Endodermal cell (in vitro differentiated cells): ENCODE measurements around the gene DVL1. TPM values are rescaled to one million over a fixed set of nuclear protein-coding genes. Genes with fewer than 3 reads are reported as not detected.

Source experiments
- DNase-seq: peaks from one replicate; pipeline ENCODE4 v3.0.0-alpha.2; 2017
- H3K27ac ChIP-seq: 2 replicates; pipeline ENCODE4 v1.5.1; 2013; ENCODE audit warnings: mild to moderate bottlenecking, low read depth, low read length, moderate library complexity
- H3K27me3 ChIP-seq: 2 replicates; pipeline ENCODE4 v1.6.1; 2013; ENCODE audit warnings: mild to moderate bottlenecking, low read length, moderate library complexity; ENCODE audit not compliant: insufficient read depth, control insufficient read depth, poor library complexity, severe bottlenecking
- H3K36me3 ChIP-seq: 2 replicates; pipeline ENCODE4 v1.7.0; 2013; ENCODE audit warnings: mild to moderate bottlenecking, low read length, moderate library complexity; ENCODE audit not compliant: control insufficient read depth, insufficient read depth
- H3K4me1 ChIP-seq: one replicate; pipeline ENCODE4 v1.7.0; 2013; ENCODE audit warnings: low read length; ENCODE audit not compliant: control insufficient read depth, insufficient read depth
- H3K4me3 ChIP-seq: 2 replicates; pipeline ENCODE4 v1.5.1; 2013; ENCODE audit warnings: mild to moderate bottlenecking, low read length, moderate library complexity
- H3K9ac ChIP-seq: 2 replicates; pipeline ENCODE4 v1.6.1; 2013; ENCODE audit warnings: mild to moderate bottlenecking, low read length, moderate library complexity; ENCODE audit not compliant: poor library complexity, severe bottlenecking; ENCODE audit errors: extremely low read depth
- H3K9me3 ChIP-seq: 2 replicates; pipeline ENCODE4 v1.6.1; 2013; ENCODE audit warnings: mild to moderate bottlenecking, low read length, moderate library complexity; ENCODE audit not compliant: control insufficient read depth
- H3K27ac Mint-ChIP-seq: 2 replicates; pipeline ENCODE4 v1.8.0; 2020; ENCODE audit warnings: mixed read lengths
- H3K27me3 Mint-ChIP-seq: 2 replicates; pipeline ENCODE4 v1.8.0; 2021; ENCODE audit warnings: mild to moderate bottlenecking, mixed read lengths; ENCODE audit not compliant: insufficient read depth
- H3K36me3 Mint-ChIP-seq: 2 replicates; pipeline ENCODE4 v1.8.0; 2020; ENCODE audit warnings: low read depth, mixed read lengths
- H3K4me1 Mint-ChIP-seq: 2 replicates; pipeline ENCODE4 v1.8.0; 2020; ENCODE audit warnings: mixed read lengths
- H3K4me3 Mint-ChIP-seq: 2 replicates; pipeline ENCODE4 v1.8.0; 2020; ENCODE audit warnings: mild to moderate bottlenecking, moderate library complexity, mixed read lengths
- H3K9me3 Mint-ChIP-seq: 2 replicates; pipeline ENCODE4 v1.8.0; 2020; ENCODE audit warnings: mild to moderate bottlenecking, mixed read lengths
- CTCF ChIP-seq: fragments of 200-600 bp; sonication (generic); conservative IDR thresholded peaks from 2 replicates; pipeline ENCODE4 v1.5.0; 2021; ENCODE audit warnings: antibody characterized with exemption, mild to moderate bottlenecking
- WGBS, 2 experiments: methylation state at CpG; one replicate each; pipeline versions ENCODE4 v1.1.5 to v1.1.7; 2013; ENCODE audit warnings: missing lambda C conversion rate in 2 of 2, mixed read lengths in 1 of 2; ENCODE audit not compliant: insufficient coverage in 1 of 2, insufficient read length in 1 of 2; 5-methylcytosine and 5-hydroxymethylcytosine counted together
- total RNA-seq, 2 donors: library from RNA; stranded (reverse); fragmentation: NEBNext Ultra II Directional in 1 of 2; extraction: Animal tissue kit (Norgen Biotek cat#: 25700) in 1 of 2; gene quantifications; 2 replicates in 1 of 2; 3 replicates in 1 of 2; pipeline ENCODE4 v1.2.1, GENCODE V29; 2021

DVL1 gene
- total RNA-seq, 2 donors from 2014 or later = 71.9 to 73.3 TPM

- no peaks in the 10 kb centered on the region for H3K27me3 ChIP-seq
- H3K9ac ChIP-seq = no peak overlapping the region
- 86 to 88% methylated on average over 8 to 9 of the region's 9 CpGs for WGBS, 2 experiments
- H3K27ac Mint-ChIP-seq = no peak overlapping the region
- no peak for DNase-seq
- H3K4me3 ChIP-seq = no peak overlapping the region
- peaks cover 2% of the 10 kb centered on the region for H3K9me3 Mint-ChIP-seq
- H3K27me3 Mint-ChIP-seq = no peaks in the 10 kb centered on the region
- no peaks in the 10 kb centered on the region for H3K36me3 Mint-ChIP-seq
- H3K4me1 ChIP-seq = no peaks in the 10 kb centered on the region
- no peaks in the 10 kb centered on the region for H3K36me3 ChIP-seq
- no peaks in the 10 kb centered on the region for H3K4me1 Mint-ChIP-seq
- H3K27ac ChIP-seq = no peak overlapping the region
- no peaks in the 10 kb centered on the region for H3K9me3 ChIP-seq
- H3K4me3 Mint-ChIP-seq = no peak overlapping the region
- no peak for TF ChIP-seq CTCF
These were observed 56.8 kb downstream of the DVL1 start for GRCh38 chr1:1292442-1292779.

GRCh38 chr1:1291548-1292441, 57.4 kb downstream of the DVL1 start:
- Mint-ChIP-seq H3K27me3 (no peaks in the 10 kb centered on the region), H3K36me3 (no peaks in the 10 kb centered on the region), H3K4me3 (no peak overlapping the region), H3K4me1 (no peaks in the 10 kb centered on the region), H3K9me3 (peaks cover 2% of the 10 kb centered on the region), H3K27ac (no peak overlapping the region)
- WGBS, 2 experiments = 74 to 82% methylated on average over 25 to 45 of the region's 45 CpGs
- H3K9ac ChIP-seq = no peak overlapping the region
- H3K36me3 ChIP-seq = no peaks in the 10 kb centered on the region
- TF ChIP-seq CTCF = peak; percentile 85
- H3K27ac ChIP-seq = peak overlapping the region; percentile 6
- H3K4me1 ChIP-seq = no peaks in the 10 kb centered on the region
- peak; percentile 93 for DNase-seq
- H3K9me3 ChIP-seq = no peaks in the 10 kb centered on the region
- no peaks in the 10 kb centered on the region for H3K27me3 ChIP-seq
- H3K4me3 ChIP-seq = no peak overlapping the region

GRCh38 chr1:1291023-1291528, 58.1 kb downstream of the DVL1 start:
- Histone ChIP-seq H3K4me1 (no peaks in the 10 kb centered on the region), H3K27me3 (no peaks in the 10 kb centered on the region), H3K27ac (no peak overlapping the region), H3K9me3 (no peaks in the 10 kb centered on the region), H3K9ac (no peak overlapping the region), H3K4me3 (no peak overlapping the region), H3K36me3 (no peaks in the 10 kb centered on the region)
- no peak overlapping the region for H3K27ac Mint-ChIP-seq
- DNase-seq = no peak
- H3K4me1 Mint-ChIP-seq = no peaks in the 10 kb centered on the region
- no peaks in the 10 kb centered on the region for H3K27me3 Mint-ChIP-seq
- peaks cover 2% of the 10 kb centered on the region for H3K9me3 Mint-ChIP-seq
- H3K36me3 Mint-ChIP-seq = no peaks in the 10 kb centered on the region
- TF ChIP-seq CTCF = no peak
- WGBS, 2 experiments = 88 to 100% methylated on average over 3 to 28 of the region's 28 CpGs
- no peak overlapping the region for H3K4me3 Mint-ChIP-seq
